Effector memory CD4-positive, alpha-beta T cell (primary cell): ENCODE results near the gene RGSL1.

Experiments
- DNase-seq, 3 donors: peaks; one replicate each; pipeline ENCODE4 v3.0.0-alpha.2; 2020
- H3K27ac ChIP-seq: 2 replicates; pipeline ENCODE4 v1.7.0; 2013; ENCODE audit warnings: mild to moderate bottlenecking, low read length, moderate library complexity; ENCODE audit not compliant: insufficient read depth, poor library complexity, severe bottlenecking
- H3K27me3 ChIP-seq: replicated peaks from 2 replicates; pipeline ENCODE4 v1.7.0; 2013; ENCODE audit warnings: mild to moderate bottlenecking, low read length; ENCODE audit not compliant: insufficient read depth, control insufficient read depth, poor library complexity, severe bottlenecking
- H3K36me3 ChIP-seq: 2 replicates; pipeline ENCODE4 v1.7.0; 2013; ENCODE audit warnings: mild to moderate bottlenecking, low read length, moderate library complexity; ENCODE audit not compliant: control insufficient read depth, insufficient read depth
- H3K4me1 ChIP-seq: 2 replicates; pipeline ENCODE4 v1.7.0; 2013; ENCODE audit warnings: low read length, mild to moderate bottlenecking; ENCODE audit not compliant: control insufficient read depth, insufficient read depth, poor library complexity, severe bottlenecking
- H3K4me3 ChIP-seq: 2 replicates; pipeline ENCODE4 v1.7.0; 2013; ENCODE audit warnings: low read length, low read depth, mild to moderate bottlenecking; ENCODE audit not compliant: insufficient read depth, poor library complexity, severe bottlenecking
- H3K9me3 ChIP-seq: 2 replicates; pipeline ENCODE4 v1.7.0; 2013; ENCODE audit warnings: mild to moderate bottlenecking, low read length, moderate library complexity; ENCODE audit not compliant: control insufficient read depth

The RGSL1 gene

GRCh38 chr1:182560392-182560984 is 110.5 kb downstream of the RGSL1 start:
- H3K36me3 ChIP-seq = no peaks in the 10 kb centered on the region
- no peak overlapping the region for H3K4me3 ChIP-seq
- DNase-seq = no peak
- H3K9me3 ChIP-seq = no peaks in the 10 kb centered on the region
- no peaks in the 10 kb centered on the region for H3K4me1 ChIP-seq
- no peak overlapping the region for H3K27ac ChIP-seq
- no peaks in the 10 kb centered on the region for H3K27me3 ChIP-seq

- DNase-seq = no peak
- no peaks in the 10 kb centered on the region for H3K4me1 ChIP-seq
Measured at GRCh38 chr1:182561456-182561855, 111.5 kb downstream of the RGSL1 start.

GRCh38 chr1:182563095-182563494 is 113.1 kb downstream of the RGSL1 start:
- Histone ChIP-seq H3K27me3 (no peaks in the 10 kb centered on the region), H3K36me3 (no peaks in the 10 kb centered on the region), H3K4me3 (no peak overlapping the region), H3K27ac (no peak overlapping the region), H3K4me1 (no peaks in the 10 kb centered on the region), H3K9me3 (no peaks in the 10 kb centered on the region)
- no peak for DNase-seq

More at GRCh38 chr1:182561456-182561855, 111.5 kb downstream of the RGSL1 start:
- Histone ChIP-seq H3K9me3 (no peaks in the 10 kb centered on the region), H3K27ac (no peak overlapping the region), H3K4me3 (no peak overlapping the region), H3K27me3 (no peaks in the 10 kb centered on the region), H3K36me3 (no peaks in the 10 kb centered on the region)

GRCh38 chr1:182564406-182565004 is 114.6 kb downstream of the RGSL1 start:
- H3K4me3 ChIP-seq = no peak overlapping the region
- no peaks in the 10 kb centered on the region for H3K27me3 ChIP-seq
- no peak overlapping the region for H3K27ac ChIP-seq
- no peaks in the 10 kb centered on the region for H3K36me3 ChIP-seq
- no peaks in the 10 kb centered on the region for H3K4me1 ChIP-seq
- H3K9me3 ChIP-seq = no peaks in the 10 kb centered on the region
- DNase-seq = no peak

GRCh38 chr1:182565537-182565936 is 115.6 kb downstream of the RGSL1 start:
- no peaks in the 10 kb centered on the region for H3K4me1 ChIP-seq
- H3K36me3 ChIP-seq = no peaks in the 10 kb centered on the region
- H3K27me3 ChIP-seq = no peaks in the 10 kb centered on the region
- no peak overlapping the region for H3K4me3 ChIP-seq
- no peak for DNase-seq
- H3K9me3 ChIP-seq = no peaks in the 10 kb centered on the region
- no peak overlapping the region for H3K27ac ChIP-seq

- H3K36me3 ChIP-seq = no peaks in the 10 kb centered on the region
- DNase-seq = no peak
- H3K27me3 ChIP-seq = no peaks in the 10 kb centered on the region
- no peak overlapping the region for H3K4me3 ChIP-seq
- no peaks in the 10 kb centered on the region for H3K4me1 ChIP-seq
- H3K9me3 ChIP-seq = no peaks in the 10 kb centered on the region
- no peak overlapping the region for H3K27ac ChIP-seq
Measured at GRCh38 chr1:182567629-182568028, 117.7 kb downstream of the RGSL1 start.

- Histone ChIP-seq H3K4me1 (no peaks in the 10 kb centered on the region), H3K27ac (no peak overlapping the region), H3K27me3 (no peaks in the 10 kb centered on the region), H3K36me3 (peaks cover 5% of the 10 kb centered on the region), H3K9me3 (no peaks in the 10 kb centered on the region), H3K4me3 (no peak overlapping the region)
- DNase-seq = no peak
Measured at GRCh38 chr1:182568647-182569284, 118.8 kb downstream of the RGSL1 start.

- no peak overlapping the region for H3K27ac ChIP-seq
- DNase-seq = no peak
Measured at GRCh38 chr1:182569939-182570610, 120.1 kb downstream of the RGSL1 start.

GRCh38 chr1:182570611-182570970 is 120.6 kb downstream of the RGSL1 start:
- H3K9me3 ChIP-seq = no peaks in the 10 kb centered on the region
- no peaks in the 10 kb centered on the region for H3K27me3 ChIP-seq
- DNase-seq = no peak
- H3K36me3 ChIP-seq = peaks cover 19% of the 10 kb centered on the region
- H3K4me1 ChIP-seq = no peaks in the 10 kb centered on the region
- no peak overlapping the region for H3K27ac ChIP-seq
- H3K4me3 ChIP-seq = no peak overlapping the region

More at GRCh38 chr1:182569939-182570610, 120.1 kb downstream of the RGSL1 start:
- Histone ChIP-seq H3K9me3 (no peaks in the 10 kb centered on the region), H3K4me1 (no peaks in the 10 kb centered on the region), H3K4me3 (no peak overlapping the region), H3K36me3 (peaks cover 16% of the 10 kb centered on the region), H3K27me3 (no peaks in the 10 kb centered on the region)

GRCh38 chr1:182574156-182574555 is 124.2 kb downstream of the RGSL1 start:
- Histone ChIP-seq H3K9me3 (no peaks in the 10 kb centered on the region), H3K4me1 (no peaks in the 10 kb centered on the region), H3K36me3 (peaks cover 45% of the 10 kb centered on the region), H3K4me3 (no peak overlapping the region), H3K27ac (no peak overlapping the region), H3K27me3 (no peaks in the 10 kb centered on the region)
- no peak for DNase-seq
